ENCODE measurements around the gene FERMT3. TPM values are rescaled to one million over a fixed set of nuclear protein-coding genes. Genes with fewer than 3 reads are reported as not detected.

Gene FERMT3
- total RNA-seq, 1 experiment from 2014 or later: 4.3 TPM

GRCh38 chr11:64209563-64209843, 3.0 kb downstream of the FERMT3 start:
- POLR2A ChIA-PET: interaction anchor here (0.5 kb wide), 1 partner anchor 556 kb away, joined by 5 read pairs; no protein-coding TSS in a partner anchor
- CTCF ChIA-PET: no interaction called here
- Histone ChIP-seq H3K9me3 (no peaks in the 10 kb centered on the region), H3K36me3 (ENCODE audit: control insufficient read depth, insufficient read depth, low read length) (no peaks in the 10 kb centered on the region; the same call in none of the 2 replicates), H3K4me1 (no peaks in the 10 kb centered on the region), H3K27me3 (replicated peaks; ENCODE audit: control insufficient read depth, insufficient read depth, low read length) (no peaks in the 10 kb centered on the region), H3K4me3 (ENCODE audit: low read depth, low read length) (no peak overlapping the region)
- H3K4me3 Mint-ChIP-seq (ENCODE audit: unreplicated experiment): no peak overlapping the region
- H3K27ac Mint-ChIP-seq (ENCODE audit: unreplicated experiment): no peak overlapping the region
- intact Hi-C loops (cut with micrococcal nuclease; ENCODE audit: unreplicated experiment): no loop called here
- peak in 1 of 2 experiments; percentile 39 for DNase-seq
- H3K27me3 Mint-ChIP-seq (ENCODE audit: insufficient read depth, unreplicated experiment): no peaks in the 10 kb centered on the region
- H3K4me1 Mint-ChIP-seq (ENCODE audit: low read depth, unreplicated experiment): no peaks in the 10 kb centered on the region
- H3K36me3 Mint-ChIP-seq (ENCODE audit: insufficient read depth, unreplicated experiment): peaks cover 59% of the 10 kb centered on the region
- BruUV-seq (replicated peaks): no TSS peak
- no peak for TF ChIP-seq CTCF (IDR thresholded peaks at IDR 0.05; ENCODE audit: insufficient read depth in 1 of 2, low read depth in 1 of 2, low read length in 1 of 2, severe bottlenecking in 1 of 2, unreplicated experiment in 1 of 2)
- H3K9me3 Mint-ChIP-seq (ENCODE audit: unreplicated experiment): no peaks in the 10 kb centered on the region

GRCh38 chr11:64210301-64211020, 3.9 kb downstream of the FERMT3 start:
- Mint-ChIP-seq H3K27ac (ENCODE audit: unreplicated experiment) (no peak overlapping the region), H3K4me1 (ENCODE audit: low read depth, unreplicated experiment) (no peaks in the 10 kb centered on the region), H3K36me3 (ENCODE audit: insufficient read depth, unreplicated experiment) (peaks cover 57% of the 10 kb centered on the region), H3K9me3 (ENCODE audit: unreplicated experiment) (no peaks in the 10 kb centered on the region), H3K4me3 (ENCODE audit: unreplicated experiment) (no peak overlapping the region), H3K27me3 (ENCODE audit: insufficient read depth, unreplicated experiment) (no peaks in the 10 kb centered on the region)
- Histone ChIP-seq H3K4me1 (no peaks in the 10 kb centered on the region), H3K4me3 (ENCODE audit: low read depth, low read length) (no peak overlapping the region), H3K9me3 (no peaks in the 10 kb centered on the region), H3K36me3 (ENCODE audit: control insufficient read depth, insufficient read depth, low read length) (no peaks in the 10 kb centered on the region; the same call in none of the 2 replicates), H3K27me3 (replicated peaks; ENCODE audit: control insufficient read depth, insufficient read depth, low read length) (no peaks in the 10 kb centered on the region)
- intact Hi-C loops (cut with micrococcal nuclease; ENCODE audit: unreplicated experiment): no loop called here
- BruUV-seq (replicated peaks): no TSS peak
- no peak for DNase-seq
- no peak for TF ChIP-seq CTCF (IDR thresholded peaks at IDR 0.05; ENCODE audit: insufficient read depth in 1 of 2, low read depth in 1 of 2, low read length in 1 of 2, severe bottlenecking in 1 of 2, unreplicated experiment in 1 of 2)
- ChIA-PET POLR2A (no interaction called here), CTCF (interaction anchor here (0.5 to 1.0 kb wide), 3 partner anchors 20 to 107 kb away, joined by 3 read pairs; partner anchors contain the start of genes PRDX5 and TRMT112)

- Mint-ChIP-seq H3K9me3 (ENCODE audit: unreplicated experiment) (no peaks in the 10 kb centered on the region), H3K4me3 (ENCODE audit: unreplicated experiment) (no peak overlapping the region), H3K36me3 (ENCODE audit: insufficient read depth, unreplicated experiment) (peaks cover 50% of the 10 kb centered on the region), H3K27ac (ENCODE audit: unreplicated experiment) (no peak overlapping the region), H3K27me3 (ENCODE audit: insufficient read depth, unreplicated experiment) (no peaks in the 10 kb centered on the region), H3K4me1 (ENCODE audit: low read depth, unreplicated experiment) (no peaks in the 10 kb centered on the region)
- no TSS peak for BruUV-seq (replicated peaks)
- intact Hi-C loops (cut with micrococcal nuclease; ENCODE audit: unreplicated experiment): no loop called here
- Histone ChIP-seq H3K36me3 (ENCODE audit: control insufficient read depth, insufficient read depth, low read length) (no peaks in the 10 kb centered on the region; the same call in none of the 2 replicates), H3K4me1 (no peaks in the 10 kb centered on the region), H3K27me3 (replicated peaks; ENCODE audit: control insufficient read depth, insufficient read depth, low read length) (no peaks in the 10 kb centered on the region), H3K9me3 (no peaks in the 10 kb centered on the region), H3K4me3 (ENCODE audit: low read depth, low read length) (no peak overlapping the region)
- TF ChIP-seq CTCF (IDR thresholded peaks at IDR 0.05; ENCODE audit: insufficient read depth in 1 of 2, low read depth in 1 of 2, low read length in 1 of 2, severe bottlenecking in 1 of 2, unreplicated experiment in 1 of 2): no peak
- ChIA-PET CTCF (interaction anchor here (0.5 to 1.0 kb wide), 4 partner anchors 15 to 106 kb away, joined by 3 to 6 read pairs (median 3); partner anchors contain the start of genes PRDX5 and TRMT112), POLR2A (no interaction called here)
- no peak for DNase-seq
These were observed 4.8 kb downstream of the FERMT3 start for GRCh38 chr11:64211181-64211872.
